Sigmoid colon (tissue), 3 donors: ENCODE results near the gene GRIN2A.

Source experiments
- CTCF ChIP-seq, 4 experiments: fragments of 450-650 bp in 3 of 4; fragments of 200-600 bp in 1 of 4; IDR thresholded peaks; one replicate each; pipeline ENCODE4 v1.5.1; 2016 to 2019; ENCODE audit warnings: antibody characterized with exemption in 4 of 4, mild to moderate bottlenecking in 3 of 4, moderate library complexity in 2 of 4
- POLR2A ChIP-seq, 2 donors: fragments of 450-650 bp; IDR thresholded peaks; one replicate each; pipeline ENCODE4 v1.6.1; 2016; ENCODE audit warnings: antibody characterized with exemption in 2 of 2, mild to moderate bottlenecking in 2 of 2, moderate library complexity in 2 of 2

DNA sequence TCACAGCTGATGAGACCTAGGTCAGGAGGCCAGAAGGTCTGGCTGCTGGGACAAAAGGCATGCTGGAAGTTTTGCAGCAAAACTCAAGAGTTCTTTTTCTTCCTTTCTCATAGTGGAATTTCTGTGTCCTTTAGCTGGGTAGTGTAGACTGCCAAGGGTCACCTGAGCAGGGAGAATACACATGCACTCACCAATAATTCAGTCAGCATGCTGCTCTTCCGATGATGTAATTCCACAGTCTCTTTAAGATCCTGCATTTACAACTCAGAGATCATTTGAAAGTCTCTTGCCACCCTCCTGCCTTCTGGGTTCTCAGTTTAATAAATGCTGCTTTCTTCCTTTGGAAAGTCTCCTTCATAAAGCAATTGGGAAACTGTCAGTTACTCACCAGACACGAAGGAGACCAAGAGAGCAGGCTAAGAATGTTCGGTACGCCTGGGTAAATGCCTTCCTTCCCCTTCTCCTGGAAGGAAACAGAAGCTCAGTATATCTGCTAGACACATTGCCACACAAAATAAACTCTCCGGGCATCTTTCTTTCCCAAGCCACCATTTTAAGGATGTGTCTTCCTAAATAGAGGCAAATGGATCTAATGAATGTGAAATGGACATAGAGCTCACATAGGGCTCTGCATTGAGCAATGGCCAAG, 473.1 kb downstream of the GRIN2A start:
- TF ChIP-seq POLR2A (IDR thresholded peaks at IDR 0.05) (no peak), CTCF (IDR thresholded peaks at IDR 0.05) (no peak)
